CD4-positive, alpha-beta T cell (primary cell): ENCODE data around the gene CLIC5. TPM values are rescaled to one million over a fixed set of nuclear protein-coding genes. Genes with fewer than 3 reads are reported as not detected.

Experiments
- ATAC-seq: fragments of 200-7000 bp; cut with Tn5 transposase; one replicate; pipeline ENCODE4 v1.10.0; 2022; ENCODE audit warnings: mild to moderate bottlenecking; ENCODE audit not compliant: poor library complexity
- CTCF ChIA-PET: fragments of 350-600 bp; sonication (Branson Sonifier 250); formaldehyde crosslinking; loops from one replicate; lab custom pipeline; 2021; ENCODE audit warnings: antibody characterized with exemption, inconsistent platforms; lab: Charles Lee
- POLR2A ChIA-PET: fragments of 350-600 bp; sonication (Branson Sonifier 250); formaldehyde crosslinking; loops from one replicate; lab custom pipeline; 2021; ENCODE audit warnings: antibody characterized with exemption, inconsistent platforms; lab: Charles Lee
- DNase-seq, 14 experiments: peaks; one replicate each; pipeline ENCODE4 v3.0.0-alpha.2; 2013 to 2020; ENCODE audit warnings: mixed read lengths in 2 of 14
- H3K27ac ChIP-seq, 2 donors: one replicate each; pipeline versions ENCODE4 v1.5.1 to v1.7.0; 2013; ENCODE audit warnings: low read length in 2 of 2, low read depth in 1 of 2, mild to moderate bottlenecking in 1 of 2
- H3K27me3 ChIP-seq, 2 experiments: 1 replicate in 1 of 2; 2 replicates in 1 of 2; pipeline versions ENCODE4 v1.6.1 to v1.7.0; 2013; ENCODE audit warnings: low read length in 2 of 2, control low read depth in 1 of 2, mild to moderate bottlenecking in 1 of 2, moderate library complexity in 1 of 2; ENCODE audit not compliant: insufficient read depth in 2 of 2, control insufficient read depth in 1 of 2
- H3K36me3 ChIP-seq: one replicate; pipeline ENCODE4 v1.6.1; 2013; ENCODE audit warnings: low read length, control low read depth; ENCODE audit not compliant: insufficient read depth
- H3K4me1 ChIP-seq: one replicate; pipeline ENCODE4 v1.6.1; 2013; ENCODE audit warnings: low read length, control low read depth; ENCODE audit not compliant: insufficient read depth
- H3K4me3 ChIP-seq: one replicate; pipeline ENCODE4 v1.5.1; 2013; ENCODE audit warnings: mild to moderate bottlenecking, low read length, moderate library complexity
- H3K9me3 ChIP-seq, 2 experiments: 1 replicate in 1 of 2; 2 replicates in 1 of 2; pipeline versions ENCODE4 v1.6.1 to v1.7.0; 2013; ENCODE audit warnings: low read length in 2 of 2, mild to moderate bottlenecking in 2 of 2, control low read depth in 1 of 2, moderate library complexity in 1 of 2; ENCODE audit not compliant: control insufficient read depth in 1 of 2, insufficient read depth in 1 of 2
- H3K27ac Mint-ChIP-seq: one replicate; pipeline ENCODE4 v1.8.0; 2020; ENCODE audit warnings: mixed read lengths
- H3K27me3 Mint-ChIP-seq: one replicate; pipeline ENCODE4 v1.8.0; 2021; ENCODE audit warnings: mixed read lengths
- H3K36me3 Mint-ChIP-seq: one replicate; pipeline ENCODE4 v1.8.0; 2021; ENCODE audit warnings: low read depth, mixed read lengths
- H3K4me1 Mint-ChIP-seq: one replicate; pipeline ENCODE4 v1.8.0; 2021; ENCODE audit warnings: low read depth, mixed read lengths
- H3K4me3 Mint-ChIP-seq: one replicate; pipeline ENCODE4 v1.8.0; 2020; ENCODE audit warnings: mild to moderate bottlenecking, mixed read lengths
- H3K9me3 Mint-ChIP-seq: one replicate; pipeline ENCODE4 v1.8.0; 2020; ENCODE audit warnings: mixed read lengths
- intact Hi-C, 2 experiments: fragments of 100-400 bp; cut with DNase I in 1 of 2; cut with micrococcal nuclease in 1 of 2; formaldehyde crosslinking; loops; one replicate each; pipeline versions ENCODE4 v1.15.1 to v1.9.0; 2023 to 2025; cut with DNase I, micrococcal nuclease
- total RNA-seq, 174 experiments: library from RNA in 2 of 174; stranded (reverse) in 2 of 174; gene quantifications; one replicate each; pipeline ENCODE4 v1.2.3 and lab custom pipeline; 2021 to 2026
- TF ChIP-seq, protein P1 (sequence below): fragments of 200-600 bp; IDR thresholded peaks from one replicate; pipeline ENCODE4 v1.8.0; 2022; ENCODE audit warnings: antibody characterized with exemption, mild to moderate bottlenecking

CLIC5 gene
- total RNA-seq, 2 experiments from 2014 or later, result 2.5 to 2.8 TPM

DNA sequence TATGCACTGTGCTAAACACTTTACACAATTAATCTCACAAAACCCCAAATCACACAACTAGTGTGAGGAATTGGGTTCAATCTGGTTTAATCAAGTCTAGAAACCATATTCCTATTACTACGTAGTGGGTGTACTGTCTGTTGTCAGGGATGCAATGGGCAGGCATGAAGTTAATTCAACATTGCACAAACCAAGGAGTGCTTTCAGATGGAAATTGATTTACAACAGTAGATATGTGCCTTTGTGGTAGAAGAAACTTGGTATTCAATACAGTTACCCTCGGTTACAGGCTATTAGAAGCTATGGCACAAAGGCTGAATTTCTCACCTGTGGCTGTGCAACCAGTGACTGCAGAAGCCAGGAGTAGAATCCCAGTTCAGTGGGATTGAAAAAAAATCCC, 157.8 kb downstream of the CLIC5 start:
- Histone ChIP-seq H3K27me3 (peaks cover 0 to 2% of the 10 kb centered on the region in 2 experiments), H3K36me3 (no peaks in the 10 kb centered on the region), H3K9me3 (no peaks in the 10 kb centered on the region), H3K27ac (no peak overlapping the region), H3K4me3 (no peak overlapping the region), H3K4me1 (no peaks in the 10 kb centered on the region)
- no peaks in the 10 kb centered on the region for H3K36me3 Mint-ChIP-seq
- H3K27me3 Mint-ChIP-seq, result peaks cover 3% of the 10 kb centered on the region
- no peaks in the 10 kb centered on the region for H3K9me3 Mint-ChIP-seq
- H3K27ac Mint-ChIP-seq, result no peak overlapping the region
- ATAC-seq (no peak), DNase-seq (no peak)
- POLR2A ChIA-PET, result no interaction called here
- intact Hi-C loops, result no loop called here
- TF ChIP-seq, protein P1, sequence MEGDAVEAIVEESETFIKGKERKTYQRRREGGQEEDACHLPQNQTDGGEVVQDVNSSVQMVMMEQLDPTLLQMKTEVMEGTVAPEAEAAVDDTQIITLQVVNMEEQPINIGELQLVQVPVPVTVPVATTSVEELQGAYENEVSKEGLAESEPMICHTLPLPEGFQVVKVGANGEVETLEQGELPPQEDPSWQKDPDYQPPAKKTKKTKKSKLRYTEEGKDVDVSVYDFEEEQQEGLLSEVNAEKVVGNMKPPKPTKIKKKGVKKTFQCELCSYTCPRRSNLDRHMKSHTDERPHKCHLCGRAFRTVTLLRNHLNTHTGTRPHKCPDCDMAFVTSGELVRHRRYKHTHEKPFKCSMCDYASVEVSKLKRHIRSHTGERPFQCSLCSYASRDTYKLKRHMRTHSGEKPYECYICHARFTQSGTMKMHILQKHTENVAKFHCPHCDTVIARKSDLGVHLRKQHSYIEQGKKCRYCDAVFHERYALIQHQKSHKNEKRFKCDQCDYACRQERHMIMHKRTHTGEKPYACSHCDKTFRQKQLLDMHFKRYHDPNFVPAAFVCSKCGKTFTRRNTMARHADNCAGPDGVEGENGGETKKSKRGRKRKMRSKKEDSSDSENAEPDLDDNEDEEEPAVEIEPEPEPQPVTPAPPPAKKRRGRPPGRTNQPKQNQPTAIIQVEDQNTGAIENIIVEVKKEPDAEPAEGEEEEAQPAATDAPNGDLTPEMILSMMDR, result no peak
- H3K4me1 Mint-ChIP-seq, result no peaks in the 10 kb centered on the region
- H3K4me3 Mint-ChIP-seq, result no peak overlapping the region
- CTCF ChIA-PET, result no interaction called here

DNA sequence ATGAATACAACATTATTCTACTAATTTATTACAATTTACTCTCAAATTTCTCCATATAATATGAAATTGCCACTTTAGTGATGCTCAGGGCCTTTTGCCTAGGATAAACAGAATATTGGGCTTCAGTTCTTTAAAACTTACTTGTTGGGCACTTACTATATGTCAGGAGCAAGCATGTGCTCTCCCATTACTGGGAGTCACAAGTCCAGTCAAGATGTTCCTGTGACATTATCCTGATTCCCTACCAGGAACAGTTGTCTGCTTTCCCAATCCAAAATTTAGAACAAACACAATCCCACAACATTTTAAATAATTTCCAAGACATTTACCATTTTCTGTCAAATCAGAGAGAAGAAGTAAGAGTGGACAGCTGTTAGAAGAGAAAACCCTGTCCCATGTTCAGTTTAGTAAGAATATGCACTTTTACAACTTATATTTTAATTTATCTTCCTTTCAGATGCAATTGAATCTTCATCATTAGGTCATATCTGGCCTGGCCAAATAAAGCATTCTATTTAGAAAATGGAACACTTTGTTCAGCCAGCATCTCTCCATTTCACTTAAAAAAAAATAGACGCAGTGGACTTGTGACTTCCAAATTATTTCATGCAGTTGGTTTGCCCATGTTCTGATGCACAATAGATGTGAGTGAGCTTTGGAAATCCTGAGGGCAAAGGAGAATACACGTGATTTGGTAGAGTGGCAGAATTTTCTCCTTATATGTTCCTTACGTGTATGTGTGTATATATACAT, 159.8 kb downstream of the CLIC5 start:
- no peaks in the 10 kb centered on the region for H3K4me1 Mint-ChIP-seq
- intact Hi-C loops, result no loop called here
- Histone ChIP-seq H3K4me3 (no peak overlapping the region), H3K27me3 (peaks cover 0 to 5% of the 10 kb centered on the region in 2 experiments), H3K9me3 (no peaks in the 10 kb centered on the region), H3K36me3 (no peaks in the 10 kb centered on the region), H3K27ac (no peak overlapping the region), H3K4me1 (no peaks in the 10 kb centered on the region)
- H3K36me3 Mint-ChIP-seq, result no peaks in the 10 kb centered on the region
- H3K27ac Mint-ChIP-seq, result no peak overlapping the region
- H3K9me3 Mint-ChIP-seq, result no peaks in the 10 kb centered on the region
- TF ChIP-seq, protein P1, result no peak
- CTCF ChIA-PET, result no interaction called here
- no peak for DNase-seq
- peaks cover 14% of the 10 kb centered on the region for H3K27me3 Mint-ChIP-seq
- no peak overlapping the region for H3K4me3 Mint-ChIP-seq
- POLR2A ChIA-PET, result no interaction called here
- no peak for ATAC-seq

DNA sequence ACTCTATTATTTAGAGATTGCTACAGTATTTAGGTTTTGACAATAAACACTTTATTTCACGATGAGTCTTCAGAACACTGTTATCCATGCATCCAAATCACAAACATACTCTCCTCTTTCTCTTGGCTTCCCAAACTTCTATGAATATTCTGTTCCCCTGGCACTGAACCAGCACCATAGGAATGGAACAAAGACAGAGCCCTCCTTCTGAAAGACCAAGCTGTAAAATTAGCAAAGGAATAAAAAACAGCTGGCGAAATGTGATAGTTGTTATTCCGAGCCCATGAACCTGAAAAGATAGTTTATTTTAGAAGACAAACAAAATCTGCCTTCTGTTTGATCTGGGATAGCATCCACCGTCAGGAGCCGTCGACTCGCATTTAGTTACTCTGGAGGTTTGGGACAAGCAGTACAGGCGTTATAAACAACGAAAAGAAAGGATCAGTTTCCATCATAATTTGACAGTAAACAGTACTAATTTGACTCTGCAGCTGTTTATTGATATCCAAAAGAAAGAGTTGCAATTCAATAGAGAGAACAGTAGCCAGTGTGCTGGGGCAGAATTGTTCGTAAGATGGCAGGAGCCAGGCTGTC, 161.4 kb downstream of the CLIC5 start:
- ChIA-PET POLR2A (no interaction called here), CTCF (no interaction called here)
- no peak for ATAC-seq

More for the DNA sequence above, 161.4 kb downstream of the CLIC5 start:
- Mint-ChIP-seq H3K27ac (no peak overlapping the region), H3K9me3 (no peaks in the 10 kb centered on the region), H3K36me3 (no peaks in the 10 kb centered on the region), H3K4me1 (no peaks in the 10 kb centered on the region), H3K4me3 (no peak overlapping the region), H3K27me3 (peaks cover 14% of the 10 kb centered on the region)
- H3K9me3 ChIP-seq, result no peaks in the 10 kb centered on the region
- TF ChIP-seq, protein P1, result no peak
- no peaks in the 10 kb centered on the region for H3K4me1 ChIP-seq
- intact Hi-C loops, result no loop called here
- no peak for DNase-seq
- no peak overlapping the region for H3K27ac ChIP-seq
- H3K36me3 ChIP-seq, result no peaks in the 10 kb centered on the region
- H3K27me3 ChIP-seq, result peaks cover 0 to 5% of the 10 kb centered on the region in 2 experiments
- H3K4me3 ChIP-seq, result no peak overlapping the region
